ENCODE results near the gene KRT23. TPM values are rescaled to one million over a fixed set of nuclear protein-coding genes. Genes with fewer than 3 reads are reported as not detected.

Gene KRT23
- total RNA-seq, 1 experiment from 2014 or later = not detected

GRCh38 chr17:40981115-40981514, 43.7 kb upstream of the KRT23 start:
- no peak overlapping the region for H3K4me2 ChIP-seq
- H3K36me3 ChIP-seq (ENCODE audit: low read depth) = no peaks in the 10 kb centered on the region
- no peak for DNase-seq
- BruUV-seq (replicated peaks) = no TSS peak
- H3K4me1 ChIP-seq (replicated peaks; ENCODE audit: insufficient read depth) = no peaks in the 10 kb centered on the region
- H3K9me2 ChIP-seq (ENCODE audit: insufficient read depth) = no peaks in the 10 kb centered on the region
- no peak overlapping the region for H3K27ac ChIP-seq
- H3K27me3 ChIP-seq (ENCODE audit: insufficient read depth, low read depth) = no peaks in the 10 kb centered on the region
- TF ChIP-seq EZH2 (IDR thresholded peaks at IDR 0.05; ENCODE audit: low read depth) = no peak
- TF ChIP-seq CTCF (conservative IDR thresholded peaks at IDR 0.05) = no peak
- H3F3A ChIP-seq (ENCODE audit: insufficient read depth, low read depth) = no peaks in the 10 kb centered on the region
- intact Hi-C loops (cut with micrococcal nuclease; ENCODE audit: unreplicated experiment) = no loop called here
- POLR2A ChIA-PET (ENCODE audit: unreplicated experiment) = no interaction called here
- H3K79me2 ChIP-seq (ENCODE audit: low read depth) = no peaks in the 10 kb centered on the region
- no peaks in the 10 kb centered on the region for H4K20me1 ChIP-seq (ENCODE audit: insufficient read depth)
- CTCF ChIA-PET = interaction anchor here (0.6 kb wide), 1 partner anchor 50 kb away, joined by 3 read pairs; no protein-coding TSS in a partner anchor
- H3K9me3 ChIP-seq (ENCODE audit: insufficient read depth, low read depth) = no peaks in the 10 kb centered on the region
- H2AFZ ChIP-seq = no peak overlapping the region
- H3K4me3 ChIP-seq = no peak overlapping the region

GRCh38 chr17:40980596-40980995, 43.1 kb upstream of the KRT23 start:
- no peak overlapping the region for H3K4me2 ChIP-seq
- H3K4me3 ChIP-seq = no peak overlapping the region
- intact Hi-C loops (cut with micrococcal nuclease; ENCODE audit: unreplicated experiment) = no loop called here
- H2AFZ ChIP-seq = no peak overlapping the region
- no peak overlapping the region for H3K27ac ChIP-seq
- TF ChIP-seq EZH2 (IDR thresholded peaks at IDR 0.05; ENCODE audit: low read depth) = no peak
- TF ChIP-seq CTCF (conservative IDR thresholded peaks at IDR 0.05) = no peak
- no peaks in the 10 kb centered on the region for H3K79me2 ChIP-seq (ENCODE audit: low read depth)
- POLR2A ChIA-PET (ENCODE audit: unreplicated experiment) = no interaction called here
- no peaks in the 10 kb centered on the region for H3K36me3 ChIP-seq (ENCODE audit: low read depth)
- no peak for DNase-seq
- no peaks in the 10 kb centered on the region for H3K27me3 ChIP-seq (ENCODE audit: insufficient read depth, low read depth)
- no peaks in the 10 kb centered on the region for H4K20me1 ChIP-seq (ENCODE audit: insufficient read depth)
- H3F3A ChIP-seq (ENCODE audit: insufficient read depth, low read depth) = no peaks in the 10 kb centered on the region
- no TSS peak for BruUV-seq (replicated peaks)
- no peaks in the 10 kb centered on the region for H3K9me3 ChIP-seq (ENCODE audit: insufficient read depth, low read depth)
- no peaks in the 10 kb centered on the region for H3K4me1 ChIP-seq (replicated peaks; ENCODE audit: insufficient read depth)
- CTCF ChIA-PET = no interaction called here
- no peaks in the 10 kb centered on the region for H3K9me2 ChIP-seq (ENCODE audit: insufficient read depth)

GRCh38 chr17:40980117-40980516, 42.7 kb upstream of the KRT23 start:
- H3K4me1 ChIP-seq (replicated peaks; ENCODE audit: insufficient read depth) = no peaks in the 10 kb centered on the region
- H3K36me3 ChIP-seq (ENCODE audit: low read depth) = no peaks in the 10 kb centered on the region
- intact Hi-C loops (cut with micrococcal nuclease; ENCODE audit: unreplicated experiment) = no loop called here
- no peaks in the 10 kb centered on the region for H3K79me2 ChIP-seq (ENCODE audit: low read depth)
- no peak overlapping the region for H3K4me3 ChIP-seq
- ChIA-PET CTCF (no interaction called here), POLR2A (ENCODE audit: unreplicated experiment) (no interaction called here)
- no peak for DNase-seq
- H3K4me2 ChIP-seq = no peak overlapping the region
- no peaks in the 10 kb centered on the region for H3K9me2 ChIP-seq (ENCODE audit: insufficient read depth)
- H4K20me1 ChIP-seq (ENCODE audit: insufficient read depth) = no peaks in the 10 kb centered on the region
- H2AFZ ChIP-seq = no peak overlapping the region
- no peaks in the 10 kb centered on the region for H3F3A ChIP-seq (ENCODE audit: insufficient read depth, low read depth)
- H3K27ac ChIP-seq = no peak overlapping the region
- BruUV-seq (replicated peaks) = no TSS peak
- H3K9me3 ChIP-seq (ENCODE audit: insufficient read depth, low read depth) = no peaks in the 10 kb centered on the region
- TF ChIP-seq CTCF (conservative IDR thresholded peaks at IDR 0.05) (no peak), EZH2 (IDR thresholded peaks at IDR 0.05; ENCODE audit: low read depth) (no peak)
- no peaks in the 10 kb centered on the region for H3K27me3 ChIP-seq (ENCODE audit: insufficient read depth, low read depth)
